ENCODE data around the gene RUSF1. TPM values are rescaled to one million over a fixed set of nuclear protein-coding genes. Genes with fewer than 3 reads are reported as not detected.

The RUSF1 gene
- polyA plus RNA-seq, 2 donors, result 31.6 to 52.1 TPM

- H3K4me1 ChIP-seq (ENCODE audit: control insufficient read depth in 2 of 2, insufficient read depth in 2 of 2, low read length in 1 of 2), result no peaks in the 10 kb centered on the region
- H3K9me3 ChIP-seq (ENCODE audit: control insufficient read depth in 2 of 2, insufficient read depth in 1 of 2, low read depth in 1 of 2, low read length in 1 of 2), result peaks cover 0 to 2% of the 10 kb centered on the region in 2 donors
- H3K27me3 ChIP-seq (ENCODE audit: control insufficient read depth in 1 of 2, insufficient read depth in 2 of 2, low read length in 2 of 2), result no peaks in the 10 kb centered on the region
- peaks cover 9 to 10% of the 10 kb centered on the region in 2 donors for H3K36me3 ChIP-seq (ENCODE audit: control insufficient read depth in 2 of 2, insufficient read depth in 2 of 2, low read length in 1 of 2)
- H3K4me3 ChIP-seq (ENCODE audit: low read depth in 1 of 2, low read length in 2 of 2), result no peak overlapping the region
- H3K27ac ChIP-seq (ENCODE audit: low read depth in 2 of 2, low read length in 1 of 2), result no peak overlapping the region
Observed at GRCh38 chr16:31502981-31503380, 5.2 kb downstream of the RUSF1 start.

GRCh38 chr16:31501966-31502348 is 6.2 kb downstream of the RUSF1 start:
- Histone ChIP-seq H3K4me1 (ENCODE audit: control insufficient read depth in 2 of 2, insufficient read depth in 2 of 2, low read length in 1 of 2) (no peaks in the 10 kb centered on the region), H3K9me3 (ENCODE audit: control insufficient read depth in 2 of 2, insufficient read depth in 1 of 2, low read depth in 1 of 2, low read length in 1 of 2) (peaks cover 0 to 2% of the 10 kb centered on the region in 2 donors), H3K4me3 (ENCODE audit: low read depth in 1 of 2, low read length in 2 of 2) (no peak overlapping the region), H3K27me3 (ENCODE audit: control insufficient read depth in 1 of 2, insufficient read depth in 2 of 2, low read length in 2 of 2) (no peaks in the 10 kb centered on the region), H3K36me3 (ENCODE audit: control insufficient read depth in 2 of 2, insufficient read depth in 2 of 2, low read length in 1 of 2) (peaks cover 11 to 13% of the 10 kb centered on the region in 2 donors), H3K27ac (ENCODE audit: low read depth in 2 of 2, low read length in 1 of 2) (no peak overlapping the region)
- 77 to 84% methylated on average over 4 of the region's 4 CpGs for WGBS, 2 donors

GRCh38 chr16:31501226-31501965 is 6.8 kb downstream of the RUSF1 start:
- WGBS, 2 donors, result 75 to 76% methylated on average over 3 of the region's 3 CpGs
- H3K4me3 ChIP-seq (ENCODE audit: low read depth in 1 of 2, low read length in 2 of 2), result no peak overlapping the region
- H3K36me3 ChIP-seq (ENCODE audit: control insufficient read depth in 2 of 2, insufficient read depth in 2 of 2, low read length in 1 of 2), result peaks cover 13 to 18% of the 10 kb centered on the region in 2 donors

GRCh38 chr16:31499928-31500327 is 8.3 kb downstream of the RUSF1 start:
- Histone ChIP-seq H3K4me3 (ENCODE audit: low read depth in 1 of 2, low read length in 2 of 2) (no peak overlapping the region), H3K27ac (ENCODE audit: low read depth in 2 of 2, low read length in 1 of 2) (no peak overlapping the region), H3K27me3 (ENCODE audit: control insufficient read depth in 1 of 2, insufficient read depth in 2 of 2, low read length in 2 of 2) (no peaks in the 10 kb centered on the region), H3K4me1 (ENCODE audit: control insufficient read depth in 2 of 2, insufficient read depth in 2 of 2, low read length in 1 of 2) (no peaks in the 10 kb centered on the region), H3K36me3 (ENCODE audit: control insufficient read depth in 2 of 2, insufficient read depth in 2 of 2, low read length in 1 of 2) (peaks cover 19 to 23% of the 10 kb centered on the region in 2 donors), H3K9me3 (ENCODE audit: control insufficient read depth in 2 of 2, insufficient read depth in 1 of 2, low read depth in 1 of 2, low read length in 1 of 2) (peaks cover 0 to 2% of the 10 kb centered on the region in 2 donors)
- WGBS, 2 donors, result 93 to 95% methylated on average over 8 of the region's 8 CpGs

More at GRCh38 chr16:31501226-31501965, 6.8 kb downstream of the RUSF1 start:
- Histone ChIP-seq H3K27ac (ENCODE audit: low read depth in 2 of 2, low read length in 1 of 2) (no peak overlapping the region), H3K27me3 (ENCODE audit: control insufficient read depth in 1 of 2, insufficient read depth in 2 of 2, low read length in 2 of 2) (no peaks in the 10 kb centered on the region), H3K9me3 (ENCODE audit: control insufficient read depth in 2 of 2, insufficient read depth in 1 of 2, low read depth in 1 of 2, low read length in 1 of 2) (peaks cover 0 to 2% of the 10 kb centered on the region in 2 donors), H3K4me1 (ENCODE audit: control insufficient read depth in 2 of 2, insufficient read depth in 2 of 2, low read length in 1 of 2) (no peaks in the 10 kb centered on the region)

GRCh38 chr16:31498493-31498892 is 9.7 kb downstream of the RUSF1 start:
- Histone ChIP-seq H3K4me1 (ENCODE audit: control insufficient read depth in 2 of 2, insufficient read depth in 2 of 2, low read length in 1 of 2) (no peaks in the 10 kb centered on the region), H3K9me3 (ENCODE audit: control insufficient read depth in 2 of 2, insufficient read depth in 1 of 2, low read depth in 1 of 2, low read length in 1 of 2) (peaks cover 0 to 2% of the 10 kb centered on the region in 2 donors), H3K27me3 (ENCODE audit: control insufficient read depth in 1 of 2, insufficient read depth in 2 of 2, low read length in 2 of 2) (no peaks in the 10 kb centered on the region), H3K4me3 (ENCODE audit: low read depth in 1 of 2, low read length in 2 of 2) (no peak overlapping the region), H3K27ac (ENCODE audit: low read depth in 2 of 2, low read length in 1 of 2) (no peak overlapping the region), H3K36me3 (ENCODE audit: control insufficient read depth in 2 of 2, insufficient read depth in 2 of 2, low read length in 1 of 2) (peaks cover 19 to 25% of the 10 kb centered on the region in 2 donors)
- WGBS, 2 donors, result 97 to 98% methylated on average over 8 of the region's 8 CpGs

- 87 to 92% methylated on average over 10 of the region's 10 CpGs for WGBS, 2 donors
Observed at GRCh38 chr16:31496670-31497069, 11.5 kb downstream of the RUSF1 start.

GRCh38 chr16:31493506-31494125 is 14.6 kb downstream of the RUSF1 start:
- no peaks in the 10 kb centered on the region for H3K27me3 ChIP-seq (ENCODE audit: control insufficient read depth in 1 of 2, insufficient read depth in 2 of 2, low read length in 2 of 2)
- 94 to 96% methylated on average over 18 of the region's 18 CpGs for WGBS, 2 donors
- H3K27ac ChIP-seq (ENCODE audit: low read depth in 2 of 2, low read length in 1 of 2), result no peak overlapping the region
- peaks cover 0 to 1% of the 10 kb centered on the region in 2 donors for H3K9me3 ChIP-seq (ENCODE audit: control insufficient read depth in 2 of 2, insufficient read depth in 1 of 2, low read depth in 1 of 2, low read length in 1 of 2)
- H3K4me1 ChIP-seq (ENCODE audit: control insufficient read depth in 2 of 2, insufficient read depth in 2 of 2, low read length in 1 of 2), result peaks cover 0 to 5% of the 10 kb centered on the region in 2 donors
- peaks cover 24 to 41% of the 10 kb centered on the region in 2 donors for H3K36me3 ChIP-seq (ENCODE audit: control insufficient read depth in 2 of 2, insufficient read depth in 2 of 2, low read length in 1 of 2)
- H3K4me3 ChIP-seq (ENCODE audit: low read depth in 1 of 2, low read length in 2 of 2), result no peak overlapping the region

More at GRCh38 chr16:31496670-31497069, 11.5 kb downstream of the RUSF1 start:
- Histone ChIP-seq H3K4me1 (ENCODE audit: control insufficient read depth in 2 of 2, insufficient read depth in 2 of 2, low read length in 1 of 2) (no peaks in the 10 kb centered on the region), H3K36me3 (ENCODE audit: control insufficient read depth in 2 of 2, insufficient read depth in 2 of 2, low read length in 1 of 2) (peaks cover 28 to 43% of the 10 kb centered on the region in 2 donors), H3K4me3 (ENCODE audit: low read depth in 1 of 2, low read length in 2 of 2) (no peak overlapping the region), H3K27ac (ENCODE audit: low read depth in 2 of 2, low read length in 1 of 2) (no peak overlapping the region), H3K9me3 (ENCODE audit: control insufficient read depth in 2 of 2, insufficient read depth in 1 of 2, low read depth in 1 of 2, low read length in 1 of 2) (peaks cover 0 to 2% of the 10 kb centered on the region in 2 donors), H3K27me3 (ENCODE audit: control insufficient read depth in 1 of 2, insufficient read depth in 2 of 2, low read length in 2 of 2) (no peaks in the 10 kb centered on the region)

GRCh38 chr16:31491778-31492418 is 16.3 kb downstream of the RUSF1 start:
- no peaks in the 10 kb centered on the region for H3K27me3 ChIP-seq (ENCODE audit: control insufficient read depth in 1 of 2, insufficient read depth in 2 of 2, low read length in 2 of 2)
- H3K27ac ChIP-seq (ENCODE audit: low read depth in 2 of 2, low read length in 1 of 2), result no peak overlapping the region
- H3K9me3 ChIP-seq (ENCODE audit: control insufficient read depth in 2 of 2, insufficient read depth in 1 of 2, low read depth in 1 of 2, low read length in 1 of 2), result no peaks in the 10 kb centered on the region
- WGBS, 2 donors, result 90 to 92% methylated on average over 8 of the region's 8 CpGs
- H3K36me3 ChIP-seq (ENCODE audit: control insufficient read depth in 2 of 2, insufficient read depth in 2 of 2, low read length in 1 of 2), result peaks cover 18 to 33% of the 10 kb centered on the region in 2 donors
- peaks cover 12 to 17% of the 10 kb centered on the region in 2 donors for H3K4me1 ChIP-seq (ENCODE audit: control insufficient read depth in 2 of 2, insufficient read depth in 2 of 2, low read length in 1 of 2)
- H3K4me3 ChIP-seq (ENCODE audit: low read depth in 1 of 2, low read length in 2 of 2), result no peak overlapping the region

GRCh38 chr16:31489616-31490584 is 18.3 kb downstream of the RUSF1 start:
- peaks cover 12 to 17% of the 10 kb centered on the region in 2 donors for H3K4me1 ChIP-seq (ENCODE audit: control insufficient read depth in 2 of 2, insufficient read depth in 2 of 2, low read length in 1 of 2)
- WGBS, 2 donors, result 87 to 89% methylated on average over 22 of the region's 22 CpGs
- no peak overlapping the region for H3K4me3 ChIP-seq (ENCODE audit: low read depth in 1 of 2, low read length in 2 of 2)
- H3K27ac ChIP-seq (ENCODE audit: low read depth in 2 of 2, low read length in 1 of 2), result no peak overlapping the region
- H3K36me3 ChIP-seq (ENCODE audit: control insufficient read depth in 2 of 2, insufficient read depth in 2 of 2, low read length in 1 of 2), result peaks cover 10 to 23% of the 10 kb centered on the region in 2 donors
- H3K9me3 ChIP-seq (ENCODE audit: control insufficient read depth in 2 of 2, insufficient read depth in 1 of 2, low read depth in 1 of 2, low read length in 1 of 2), result no peaks in the 10 kb centered on the region
- H3K27me3 ChIP-seq (ENCODE audit: control insufficient read depth in 1 of 2, insufficient read depth in 2 of 2, low read length in 2 of 2), result no peaks in the 10 kb centered on the region
